ENCODE results near the gene SWSAP1.

SWSAP1 gene

DNA sequence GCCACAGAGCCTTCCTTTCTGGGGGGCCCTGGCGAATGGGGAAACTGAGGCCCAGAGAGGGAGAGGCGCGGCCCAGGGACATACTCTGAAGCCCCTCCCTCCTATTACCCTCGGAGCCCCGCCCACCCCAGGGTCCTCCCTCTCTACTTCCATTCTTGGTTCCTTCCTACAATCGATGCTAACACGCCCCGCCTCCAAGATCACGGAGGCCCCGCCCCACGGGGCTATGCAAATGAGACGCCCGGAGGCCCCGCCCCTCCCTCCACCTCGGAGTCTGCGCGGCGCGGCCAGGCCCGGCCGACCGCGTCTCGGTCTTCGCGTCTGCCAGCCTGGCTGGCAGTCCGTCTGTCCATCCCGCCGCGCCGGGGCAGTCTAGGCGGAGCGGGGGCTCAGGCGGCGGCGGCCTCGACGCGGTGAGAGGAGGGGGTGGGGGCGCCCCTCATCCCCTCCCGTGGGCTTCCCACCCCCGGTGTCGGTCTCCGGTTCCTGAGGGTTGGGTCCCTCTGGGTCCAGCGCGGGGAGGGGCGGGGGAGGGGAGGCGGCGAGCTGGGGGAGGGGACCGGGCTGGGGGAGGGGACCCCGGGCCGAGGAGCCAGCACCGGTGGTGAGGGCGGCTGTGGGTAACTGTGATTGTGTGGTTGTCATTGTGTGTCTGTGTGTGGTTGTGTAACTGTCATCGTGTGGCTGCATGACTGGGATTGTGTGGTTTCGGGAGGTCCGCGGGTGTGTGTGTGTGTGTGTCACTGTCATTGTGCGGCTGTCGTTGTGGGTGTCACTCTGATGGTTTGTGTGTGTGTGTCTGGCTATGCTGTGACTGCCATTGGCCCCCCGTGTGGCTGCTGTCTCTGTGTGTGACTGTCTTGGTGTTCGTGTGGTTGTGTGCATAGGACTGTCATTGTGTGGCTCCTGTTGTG is 19.0 kb upstream of the SWSAP1 start, which contains the start of gene PLPPR2:
PLPPR2 (plus strand) TSS at position 273 of the 914 bp plus-strand sequence. CDS start 2,242 bp downstream, outside the sequence.
- DNase-seq, result peak in 54 of 56 donors; percentile 24 to 96 (median 82)

DNA sequence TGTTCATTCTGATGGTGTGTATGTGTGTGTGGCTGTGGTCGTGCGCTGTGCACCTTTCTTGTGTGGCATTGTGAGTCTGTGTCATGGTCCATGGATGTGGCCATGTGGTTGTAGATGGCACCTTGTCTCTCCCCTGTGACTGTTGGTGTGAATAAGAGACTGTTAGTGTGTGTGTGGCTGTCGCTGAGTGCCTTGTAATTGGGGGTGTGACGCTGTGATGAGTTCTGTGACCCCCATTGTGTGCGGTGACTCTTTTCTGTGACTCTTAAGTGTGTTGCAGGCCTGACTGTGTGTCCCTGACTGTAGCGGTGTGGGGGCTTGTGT is 18.4 kb upstream of the SWSAP1 start:
- no peak for DNase-seq

DNA sequence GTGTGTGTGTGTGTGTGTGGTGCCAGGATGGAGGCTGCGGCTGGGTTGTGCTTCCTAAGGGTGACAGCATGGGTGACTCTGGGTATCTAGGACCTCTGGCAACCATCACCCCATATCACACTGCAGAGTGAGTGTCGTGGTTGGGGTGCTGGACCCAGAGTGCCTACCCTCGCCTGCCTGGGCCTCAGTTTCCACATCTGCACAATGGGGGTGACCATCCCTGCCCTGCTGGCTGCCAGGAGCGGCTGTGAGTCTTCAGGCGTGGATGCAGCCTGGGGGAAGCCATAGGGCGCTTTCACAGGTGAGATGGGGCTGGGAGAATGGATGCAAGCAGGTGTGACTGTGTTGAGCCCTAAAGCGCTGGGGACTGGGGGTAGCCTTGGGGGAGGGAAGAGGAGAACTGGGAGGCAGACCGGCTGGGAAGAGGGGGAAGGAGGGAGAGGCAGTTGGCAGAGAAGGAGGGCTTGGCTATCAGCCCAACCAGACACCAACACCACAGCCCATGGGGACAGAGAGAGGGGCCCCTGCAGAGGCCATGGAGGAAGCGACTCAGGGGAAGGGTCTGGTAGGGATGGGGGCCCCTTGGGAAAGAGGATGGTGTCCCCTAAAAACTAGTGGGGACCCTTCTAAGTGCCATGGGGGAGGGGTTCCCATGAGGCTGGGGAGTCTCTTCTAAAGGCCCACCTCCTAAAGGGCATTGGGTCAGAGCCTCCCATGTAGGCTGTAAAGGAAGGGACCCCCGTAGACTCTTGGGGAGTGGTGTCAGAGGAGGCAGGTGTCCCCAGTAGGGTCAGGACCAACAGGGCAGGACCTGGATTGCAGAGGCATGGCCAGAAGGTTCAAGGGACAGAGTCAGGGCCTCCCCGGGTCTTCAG is 17.6 kb upstream of the SWSAP1 start:
- no peak for DNase-seq

DNA sequence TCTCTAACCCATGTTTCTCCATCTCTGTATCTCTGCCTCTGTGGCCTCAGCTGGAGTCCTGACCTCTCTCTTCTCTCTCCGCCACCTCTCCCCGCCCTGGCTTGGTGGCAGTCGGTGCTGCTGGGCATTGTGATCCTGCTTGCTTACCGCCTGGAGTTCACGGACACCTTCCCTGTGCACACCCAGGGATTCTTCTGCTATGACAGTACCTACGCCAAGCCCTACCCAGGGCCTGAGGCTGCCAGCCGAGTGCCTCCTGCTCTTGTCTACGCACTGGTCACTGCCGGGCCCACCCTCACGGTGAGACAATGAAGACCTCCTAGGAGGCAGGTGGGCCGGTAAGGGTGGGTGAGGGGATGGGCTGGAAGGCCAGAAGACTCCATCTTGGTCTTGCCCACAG is 15.0 kb upstream of the SWSAP1 start:
- DNase-seq, result no peak

DNA sequence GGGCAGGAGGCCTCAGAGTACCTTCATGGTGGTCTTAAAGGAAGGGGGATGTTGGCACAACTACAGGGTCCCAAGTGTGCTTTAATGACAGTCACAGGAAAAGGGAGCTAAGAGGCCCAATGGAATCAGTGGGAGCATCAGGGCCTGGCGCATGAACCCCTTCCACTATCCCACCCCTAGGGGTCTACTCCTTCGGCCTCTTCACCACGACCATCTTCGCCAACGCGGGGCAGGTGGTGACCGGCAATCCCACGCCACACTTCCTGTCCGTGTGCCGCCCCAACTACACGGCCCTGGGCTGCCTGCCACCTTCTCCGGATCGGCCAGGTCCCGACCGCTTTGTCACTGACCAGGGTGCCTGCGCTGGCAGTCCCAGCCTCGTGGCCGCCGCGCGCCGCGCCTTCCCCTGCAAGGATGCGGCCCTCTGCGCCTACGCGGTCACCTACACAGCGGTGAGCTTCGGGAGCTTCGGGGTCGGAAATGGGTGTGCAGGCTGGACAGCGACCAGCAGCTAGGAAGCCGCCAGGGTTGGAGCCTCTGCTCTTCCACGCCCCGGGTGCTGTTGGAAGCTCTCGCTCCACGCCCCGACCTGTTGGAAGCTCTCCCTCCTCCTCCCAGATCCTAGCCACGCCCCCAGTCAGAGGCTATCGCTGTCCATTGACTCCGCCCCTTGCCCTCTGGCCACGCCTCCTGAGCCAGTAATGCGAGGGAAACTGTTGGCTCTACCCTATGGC is 13.3 kb upstream of the SWSAP1 start:
- DNase-seq, result peak in 2 of 56 donors; percentile 31 to 38

DNA sequence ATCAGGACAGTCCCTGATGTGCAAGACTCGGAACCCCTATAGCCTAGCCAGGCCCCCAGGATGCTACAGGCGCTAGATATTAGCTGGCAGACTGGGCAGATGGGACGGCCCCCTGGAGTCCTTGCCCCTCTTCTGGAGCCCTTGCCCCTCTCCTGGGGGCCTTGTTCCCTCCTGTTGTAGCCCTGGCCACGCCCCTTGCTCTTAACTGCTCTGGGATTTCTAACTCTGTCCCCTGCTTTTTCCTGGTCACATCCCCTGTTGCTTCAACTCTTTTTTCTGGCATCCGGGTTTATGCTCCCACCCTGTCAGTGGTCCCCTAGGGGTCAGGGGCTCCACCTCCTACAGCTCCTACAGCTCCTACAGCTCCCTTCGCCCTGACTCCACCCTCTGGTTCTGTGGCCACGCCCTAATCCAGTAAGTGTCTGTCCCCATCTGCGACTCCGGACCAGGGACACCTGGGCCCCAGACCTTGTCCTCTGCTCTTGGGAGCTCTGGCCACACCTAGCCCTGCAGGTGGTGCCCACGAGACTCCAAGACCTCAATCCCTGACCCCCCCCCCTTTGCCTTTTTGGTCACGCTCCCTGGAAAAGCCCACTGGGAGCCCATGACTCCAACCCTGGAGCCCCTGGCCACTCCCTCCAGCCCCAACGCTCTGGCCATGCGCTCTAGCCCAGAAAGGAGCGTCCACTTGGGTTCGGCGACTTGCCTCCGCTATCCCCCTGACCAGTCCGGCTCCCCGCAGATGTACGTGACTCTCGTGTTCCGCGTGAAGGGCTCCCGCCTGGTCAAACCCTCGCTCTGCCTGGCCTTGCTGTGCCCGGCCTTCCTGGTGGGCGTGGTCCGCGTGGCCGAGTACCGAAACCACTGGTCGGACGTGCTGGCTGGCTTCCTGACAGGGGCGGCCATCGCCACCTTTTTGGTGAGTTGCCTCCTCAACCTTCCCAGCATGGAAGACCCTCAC is 12.4 kb upstream of the SWSAP1 start:
- no peak for DNase-seq

DNA sequence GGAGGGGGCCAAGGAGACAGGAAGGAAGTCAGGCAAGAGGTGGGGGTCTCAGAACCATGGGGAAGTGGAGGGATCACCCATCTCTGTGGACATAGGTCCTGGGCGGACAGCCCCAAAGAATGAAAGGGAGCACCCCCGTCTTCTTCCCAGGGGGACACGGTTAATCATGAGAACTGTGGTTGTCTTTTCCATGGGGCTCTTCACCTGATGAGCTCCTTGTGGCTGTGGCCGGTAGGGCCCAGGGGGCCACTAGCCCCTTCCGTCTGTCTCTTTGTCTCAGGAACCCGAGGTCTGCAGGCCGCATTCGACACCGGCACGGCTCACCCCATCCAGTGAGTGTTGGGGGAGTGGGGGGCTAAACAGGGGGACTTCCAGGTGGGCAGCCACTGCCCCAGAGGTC is 10.6 kb upstream of the SWSAP1 start:
- DNase-seq, result no peak

DNA sequence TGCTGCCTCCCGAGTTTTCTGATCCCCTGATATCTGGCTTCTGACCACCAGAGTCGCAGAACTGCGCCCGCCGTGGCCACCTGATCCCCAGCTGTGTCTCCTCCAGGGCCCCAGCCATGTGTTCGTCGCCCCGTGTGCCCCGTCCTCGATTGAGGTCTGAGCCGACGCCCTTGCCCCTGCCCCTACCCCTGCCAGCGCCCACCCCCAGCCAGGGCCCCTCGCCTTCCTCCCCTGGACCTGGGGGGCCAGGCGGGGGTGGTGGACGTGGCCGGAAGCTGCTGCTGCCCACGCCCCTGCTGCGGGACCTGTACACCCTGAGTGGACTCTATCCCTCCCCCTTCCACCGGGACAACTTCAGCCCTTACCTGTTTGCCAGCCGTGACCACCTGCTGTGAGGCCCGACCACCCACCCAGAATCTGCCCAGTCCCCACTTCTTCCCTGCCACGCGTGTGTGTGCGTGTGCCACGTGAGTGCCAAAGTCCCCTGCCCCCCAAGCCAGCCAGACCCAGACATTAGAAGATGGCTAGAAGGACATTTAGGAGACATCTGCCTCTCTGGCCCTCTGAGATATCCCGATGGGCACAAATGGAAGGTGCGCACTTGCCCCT is 10.1 kb upstream of the SWSAP1 start:
- no peak for DNase-seq

DNA sequence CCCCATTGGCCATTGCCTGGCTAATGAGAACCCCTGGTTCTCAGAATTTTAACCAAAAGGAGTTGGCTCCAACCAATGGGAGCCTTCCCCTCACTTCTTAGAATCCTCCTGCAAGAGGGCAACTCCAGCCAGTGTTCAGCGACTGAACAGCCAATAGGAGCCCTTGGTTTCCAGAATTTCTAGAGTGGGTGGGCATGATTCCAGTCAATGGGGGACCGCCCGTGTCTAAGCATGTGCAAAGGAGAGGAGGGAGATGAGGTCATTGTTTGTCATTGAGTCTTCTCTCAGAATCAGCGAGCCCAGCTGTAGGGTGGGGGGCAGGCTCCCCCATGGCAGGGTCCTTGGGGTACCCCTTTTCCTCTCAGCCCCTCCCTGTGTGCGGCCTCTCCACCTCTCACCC is 9.5 kb upstream of the SWSAP1 start:
- DNase-seq, result peak in 32 of 56 donors; percentile 3 to 68 (median 34)

DNA sequence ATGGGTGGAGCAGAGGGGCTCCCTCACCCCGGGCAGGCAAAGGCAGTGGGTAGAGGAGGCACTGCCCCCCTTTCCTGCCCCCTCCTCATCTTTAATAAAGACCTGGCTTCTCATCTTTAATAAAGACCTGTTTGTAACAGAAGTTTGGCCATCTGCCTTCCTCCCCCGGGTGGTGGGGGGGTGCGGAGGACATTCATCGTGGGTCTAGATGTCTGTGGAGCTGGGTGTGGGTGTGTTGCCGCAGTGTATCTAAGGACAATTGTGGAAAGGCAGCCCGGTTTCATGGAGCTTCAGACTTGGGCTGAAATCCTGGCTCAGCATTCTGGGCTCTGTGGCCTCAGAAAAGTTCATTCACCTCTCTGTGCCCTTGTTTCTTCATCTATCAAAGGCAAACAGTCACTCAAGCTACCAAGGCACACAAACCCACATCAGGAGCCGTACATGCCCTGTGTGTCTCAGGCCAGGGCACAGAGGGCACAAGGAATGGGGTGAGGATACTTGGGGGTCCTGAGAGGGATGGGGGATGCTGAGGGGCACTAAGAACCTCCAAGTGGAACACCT is 8.8 kb upstream of the SWSAP1 start:
- DNase-seq, result peak in 22 of 56 donors; percentile 11 to 53 (median 26)

DNA sequence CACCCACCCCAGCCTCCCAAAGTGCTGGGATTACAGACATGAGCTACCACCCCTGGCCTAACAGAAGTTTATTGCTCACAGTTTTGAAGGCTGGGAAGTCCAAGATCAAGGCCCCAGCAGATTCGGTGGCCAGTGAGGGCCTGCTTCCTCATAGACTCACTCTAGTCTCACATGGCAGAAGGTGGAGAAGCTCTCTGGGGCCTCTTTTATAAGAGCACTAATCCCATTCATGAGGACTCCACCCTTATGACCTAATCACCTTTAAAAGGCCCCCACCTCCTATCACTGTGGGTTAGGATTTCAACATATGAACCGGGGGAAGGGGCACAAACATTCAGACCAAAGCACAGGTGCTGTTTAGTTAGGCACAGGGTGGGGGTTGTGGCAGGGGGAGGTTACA is 6.9 kb upstream of the SWSAP1 start:
- DNase-seq, result no peak

DNA sequence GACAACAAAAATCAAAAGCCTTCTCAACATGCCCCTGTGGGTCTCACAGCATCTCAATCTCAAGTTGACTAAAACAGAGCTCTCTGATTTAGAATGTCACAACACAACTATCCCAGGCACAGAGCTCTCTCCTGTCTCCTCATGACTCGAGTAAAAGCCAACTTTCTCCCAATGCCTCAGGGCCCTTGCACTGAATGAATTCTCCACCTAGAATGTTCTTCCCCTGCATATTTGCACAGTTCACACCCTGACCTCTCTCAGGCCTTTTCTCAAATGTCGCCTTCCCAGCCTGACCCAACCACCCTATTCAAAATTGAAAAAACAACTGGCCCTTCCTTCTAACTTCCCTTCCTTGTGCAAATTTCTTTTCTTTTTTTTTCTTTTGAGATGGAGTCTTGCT is 3.7 kb upstream of the SWSAP1 start:
- no peak for DNase-seq

DNA sequence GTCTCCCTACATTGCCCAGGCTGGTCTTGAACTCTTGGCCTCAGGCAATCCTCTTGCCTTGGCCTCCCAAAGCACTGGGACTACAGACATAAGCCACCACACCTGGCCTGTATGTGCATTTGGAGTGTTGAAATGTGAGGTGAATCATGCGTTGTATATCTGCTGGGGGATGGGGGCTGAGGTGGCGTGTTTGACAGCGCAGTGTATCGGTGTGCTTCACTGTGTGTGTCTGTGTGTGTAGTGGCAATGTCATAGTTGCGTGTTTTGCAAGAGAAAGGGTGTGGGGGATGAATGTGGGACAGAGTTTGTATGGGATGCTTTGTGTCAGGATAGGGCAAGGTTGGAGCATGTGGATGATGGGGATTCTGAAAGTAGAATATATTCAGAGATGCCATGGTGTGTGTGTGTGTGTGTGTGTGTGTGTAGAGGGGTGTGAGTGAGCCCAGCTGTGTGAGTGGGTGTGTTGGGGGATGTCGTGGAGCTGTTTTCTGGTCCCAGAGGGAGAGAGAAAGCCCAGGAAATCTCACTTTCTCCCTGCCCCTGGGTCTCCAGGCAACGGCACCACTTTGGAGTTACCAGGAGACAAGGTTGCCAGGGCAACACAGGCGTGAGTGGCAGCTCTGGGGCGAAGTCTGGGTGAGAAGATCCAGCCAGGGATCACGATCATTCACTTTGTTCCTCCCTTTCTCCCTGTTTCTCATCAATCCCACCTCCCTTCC is 1.1 kb upstream of the SWSAP1 start:
- peak in 50 of 56 donors; percentile 13 to 86 (median 66) for DNase-seq

DNA sequence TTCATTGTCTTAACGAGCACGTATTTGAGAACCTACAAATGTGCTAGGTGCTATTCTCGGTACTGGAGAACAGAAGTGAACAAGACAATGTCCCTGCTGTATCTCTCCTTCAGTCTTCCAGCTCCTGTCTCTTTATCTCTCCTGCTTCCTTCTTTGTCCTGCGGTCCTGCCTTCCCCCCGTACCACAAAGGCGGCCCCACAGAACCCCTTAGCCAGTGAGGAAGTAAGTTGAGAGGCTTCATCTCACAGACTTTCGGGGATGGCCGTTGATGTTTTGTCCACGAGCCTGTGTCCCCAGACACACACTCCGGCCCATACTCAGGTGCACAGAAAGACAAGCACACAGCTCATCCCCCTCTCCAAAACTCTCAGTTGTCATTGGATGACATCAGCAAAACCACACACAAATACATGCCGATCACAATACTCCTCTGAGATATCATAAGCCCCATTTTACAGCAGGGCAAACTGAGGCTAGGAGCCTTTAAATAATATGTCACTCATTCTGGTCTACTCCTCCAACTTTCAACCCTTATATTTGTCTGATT is 507 bp upstream of the SWSAP1 start:
- DNase-seq, result peak in 8 of 56 donors; percentile 13 to 51 (median 37)

DNA sequence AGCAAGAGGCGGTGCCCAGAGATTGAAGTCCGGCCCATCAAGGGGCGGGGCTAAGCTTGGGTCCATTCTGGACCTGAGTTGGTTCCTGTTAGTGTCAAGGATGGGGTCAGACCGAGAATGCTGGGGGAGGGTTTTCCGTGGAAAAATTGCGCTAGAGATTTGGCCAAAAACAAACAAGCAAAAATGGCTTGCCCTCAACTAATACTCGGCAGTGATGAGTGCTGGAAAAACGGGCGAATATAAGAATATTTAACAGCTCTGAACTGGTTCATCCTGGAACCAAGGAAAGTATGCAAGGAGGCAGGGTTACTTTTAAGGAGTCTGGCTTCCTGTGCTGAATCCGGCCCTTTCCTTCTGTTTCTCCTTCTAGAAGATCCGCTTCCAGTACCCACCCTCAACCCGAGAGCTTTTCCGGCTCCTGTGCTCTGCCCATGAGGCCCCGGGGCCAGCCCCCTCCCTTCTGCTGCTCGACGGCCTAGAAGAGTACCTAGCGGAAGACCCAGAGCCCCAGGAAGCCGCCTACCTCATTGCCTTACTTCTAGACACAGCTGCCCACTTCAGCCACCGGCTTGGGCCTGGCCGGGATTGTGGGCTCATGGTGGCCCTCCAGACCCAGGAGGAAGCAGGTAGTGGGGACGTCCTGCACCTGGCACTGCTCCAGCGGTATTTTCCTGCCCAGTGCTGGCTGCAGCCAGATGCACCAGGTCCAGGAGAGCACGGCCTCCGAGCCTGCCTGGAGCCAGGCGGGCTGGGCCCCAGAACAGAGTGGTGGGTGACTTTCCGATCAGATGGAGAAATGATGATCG is 880 bp downstream of the SWSAP1 start:
- peak in 23 of 56 donors; percentile 9 to 54 (median 34) for DNase-seq

DNA sequence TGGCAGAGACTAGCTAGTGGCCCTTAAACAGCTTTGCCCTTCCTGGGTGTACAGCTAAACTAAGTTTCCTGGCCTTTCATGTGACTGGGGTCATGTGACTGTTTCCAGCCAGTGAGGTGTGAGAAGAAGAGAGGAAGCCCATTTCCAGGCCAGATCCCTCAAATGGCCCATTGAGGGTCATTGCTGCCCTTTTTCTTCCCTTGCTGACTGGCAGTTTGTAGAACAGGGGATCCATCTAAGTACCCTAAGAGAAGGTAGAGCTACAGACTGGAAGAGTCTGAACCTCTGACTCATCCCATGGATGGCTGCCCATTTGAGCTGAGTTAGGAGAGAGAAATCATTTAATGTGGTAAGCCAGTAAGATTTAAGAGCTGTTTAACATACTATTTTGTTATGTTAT is 2.8 kb downstream of the SWSAP1 start:
- DNase-seq, result peak in 8 of 56 donors; percentile 2 to 52 (median 18)

DNA sequence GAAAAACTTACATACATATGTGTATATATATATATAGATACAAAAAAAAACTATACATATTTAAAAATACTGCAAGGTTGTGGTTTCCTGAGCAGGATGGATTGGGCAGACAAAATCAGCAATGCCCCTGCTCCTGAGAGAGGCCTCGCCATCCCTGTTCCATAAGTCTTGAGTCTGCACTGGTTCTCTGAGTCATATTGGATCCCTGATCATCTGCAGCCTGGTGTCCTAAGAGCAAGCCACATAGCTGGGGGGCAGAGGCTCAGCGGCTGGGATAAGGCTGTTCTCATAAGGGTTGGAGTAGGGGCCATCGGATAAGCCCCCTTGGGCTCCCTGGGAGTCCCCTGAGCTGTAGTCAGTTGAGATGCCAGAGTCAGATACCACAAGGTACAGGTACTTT is 3.3 kb downstream of the SWSAP1 start:
- no peak for DNase-seq

Measured in amygdala (tissue), 56 donors.